GM23338 (cell line): ENCODE data around the gene LOXL4. TPM values are rescaled to one million over a fixed set of nuclear protein-coding genes. Genes with fewer than 3 reads are reported as not detected.

ENCODE experiments used
- ATAC-seq: fragments of 200-7000 bp; cut with Tn5 transposase; 3 replicates; pipeline ENCODE4 v1.9.1; 2020
- DNase-seq: peaks from one replicate; pipeline ENCODE4 v3.0.0-alpha.2; 2015; ENCODE audit warnings: low spot score
- H2AFZ ChIP-seq: fragments of 200-600 bp; sonication (generic); 2 replicates; pipeline ENCODE4 v1.8.0; 2016; ENCODE audit warnings: antibody characterized with exemption, mild to moderate bottlenecking, moderate library complexity
- H3F3A ChIP-seq: fragments of 200-600 bp; sonication (generic); replicated peaks from 2 replicates; pipeline ENCODE4 v1.8.0; 2017; ENCODE audit warnings: antibody characterized with exemption, mixed run types, low read depth
- H3K27ac ChIP-seq: fragments of 200-600 bp; sonication (generic); 2 replicates; pipeline ENCODE4 v1.6.1; 2016; ENCODE audit warnings: low read depth
- H3K27me3 ChIP-seq: fragments of 200-600 bp; sonication (generic); 2 replicates; pipeline ENCODE4 v1.8.0; 2016; ENCODE audit warnings: mild to moderate bottlenecking, mixed run types, moderate library complexity; ENCODE audit not compliant: insufficient read depth
- H3K36me3 ChIP-seq: fragments of 200-600 bp; sonication (generic); 2 replicates; pipeline ENCODE4 v1.8.0; 2016; ENCODE audit warnings: mild to moderate bottlenecking; ENCODE audit not compliant: insufficient read depth
- H3K4me1 ChIP-seq: fragments of 200-600 bp; sonication (generic); 2 replicates; pipeline ENCODE4 v1.8.0; 2016; ENCODE audit warnings: mild to moderate bottlenecking, moderate library complexity; ENCODE audit not compliant: insufficient read depth
- H3K4me2 ChIP-seq: fragments of 200-600 bp; sonication (generic); 2 replicates; pipeline ENCODE4 v1.7.1; 2017; ENCODE audit warnings: mixed run types
- H3K4me3 ChIP-seq: fragments of 200-600 bp; sonication (generic); 2 replicates; pipeline ENCODE4 v1.6.1; 2016; ENCODE audit warnings: mixed run types
- H3K79me2 ChIP-seq: fragments of 200-600 bp; sonication (generic); replicated peaks from 2 replicates; pipeline ENCODE4 v1.8.0; 2017; ENCODE audit warnings: mild to moderate bottlenecking; ENCODE audit not compliant: insufficient read depth
- H3K9me2 ChIP-seq: fragments of 200-600 bp; sonication (generic); 2 replicates; pipeline ENCODE4 v1.8.0; 2017; ENCODE audit not compliant: insufficient read depth
- H4K20me1 ChIP-seq: fragments of 200-600 bp; sonication (generic); replicated peaks from 2 replicates; pipeline ENCODE4 v1.8.0; 2017; ENCODE audit warnings: mild to moderate bottlenecking; ENCODE audit not compliant: insufficient read depth
- H3K27ac Mint-ChIP-seq: 2 replicates; pipeline ENCODE4 v1.8.0; 2020; ENCODE audit warnings: inconsistent platforms, mild to moderate bottlenecking, moderate library complexity, mixed read lengths
- H3K27me3 Mint-ChIP-seq: 3 replicates; pipeline ENCODE4 v1.8.0; 2022; ENCODE audit warnings: low read depth, mild to moderate bottlenecking, moderate library complexity, mixed read lengths, inconsistent platforms; ENCODE audit not compliant: insufficient read depth, poor library complexity
- H3K36me3 Mint-ChIP-seq: 3 replicates; pipeline ENCODE4 v1.8.0; 2021; ENCODE audit warnings: low read depth, mild to moderate bottlenecking, inconsistent platforms, moderate library complexity, mixed read lengths
- H3K4me1 Mint-ChIP-seq: 3 replicates; pipeline ENCODE4 v1.8.0; 2020; ENCODE audit warnings: mild to moderate bottlenecking, inconsistent platforms, mixed read lengths
- H3K4me3 Mint-ChIP-seq: 3 replicates; pipeline ENCODE4 v1.8.0; 2021; ENCODE audit warnings: moderate library complexity, mild to moderate bottlenecking, inconsistent platforms, mixed read lengths
- H3K9me3 Mint-ChIP-seq: 3 replicates; pipeline ENCODE4 v1.8.0; 2020; ENCODE audit warnings: moderate library complexity, mild to moderate bottlenecking, inconsistent platforms, mixed read lengths
- CREB1 ChIP-seq: fragments of 250-450 bp; sonication (Bioruptor Pico); IDR thresholded peaks from 2 replicates; pipeline ENCODE4 v1.5.0; 2020; ENCODE audit warnings: low read depth, mild to moderate bottlenecking, moderate library complexity
- CTCF ChIP-seq, 2 experiments: fragments of 200-600 bp in 1 of 2; sonication (generic) in 1 of 2; conservative IDR thresholded peaks; 2 replicates each; pipeline versions ENCODE4 v1.5.1 to v1.6.1; 2016 to 2017; ENCODE audit warnings: antibody characterized with exemption in 2 of 2, low read depth in 2 of 2, mild to moderate bottlenecking in 2 of 2, moderate library complexity in 1 of 2
- ETS1 ChIP-seq: IDR thresholded peaks from 2 replicates; pipeline ENCODE4 v1.6.1; 2016; ENCODE audit warnings: antibody characterized with exemption
- EZH2 ChIP-seq: fragments of 200-600 bp; sonication (generic); IDR thresholded peaks from one replicate; pipeline ENCODE4 v1.8.0; 2017; ENCODE audit warnings: antibody characterized with exemption, mild to moderate bottlenecking, low read depth; ENCODE audit not compliant: unreplicated experiment
- EZH2phosphoT487 ChIP-seq: fragments of 200-600 bp; sonication (generic); IDR thresholded peaks from one replicate; pipeline ENCODE4 v1.8.1; 2018; ENCODE audit warnings: antibody characterized with exemption; ENCODE audit not compliant: unreplicated experiment
- JUNB ChIP-seq: IDR thresholded peaks from one replicate; pipeline ENCODE4 v1.6.1; 2016; ENCODE audit warnings: antibody characterized with exemption; ENCODE audit not compliant: unreplicated experiment
- NANOG ChIP-seq: IDR thresholded peaks from 2 replicates; pipeline ENCODE4 v1.6.1; 2016; ENCODE audit warnings: antibody characterized with exemption, borderline replicate concordance
- POLR2AphosphoS5 ChIP-seq: IDR thresholded peaks from 2 replicates; pipeline ENCODE4 v1.6.1; 2016; ENCODE audit warnings: antibody characterized with exemption, low read depth
- REST ChIP-seq: IDR thresholded peaks from one replicate; pipeline ENCODE4 v1.6.1; 2018; ENCODE audit warnings: antibody characterized with exemption; ENCODE audit not compliant: unreplicated experiment
- STAT1 ChIP-seq: IDR thresholded peaks from one replicate; pipeline ENCODE4 v1.6.1; 2016; ENCODE audit warnings: antibody characterized with exemption; ENCODE audit not compliant: unreplicated experiment
- ZNF114 ChIP-seq: fragments of 250-450 bp; sonication (Bioruptor Pico); IDR thresholded peaks from 2 replicates; pipeline ENCODE4 v1.5.0; 2020; ENCODE audit warnings: mild to moderate bottlenecking, moderate library complexity
- ZNF331 ChIP-seq: fragments of 250-450 bp; sonication (Bioruptor Pico); IDR thresholded peaks from 2 replicates; pipeline ENCODE4 v1.5.0; 2020; ENCODE audit warnings: low read depth, mild to moderate bottlenecking, moderate library complexity
- polyA plus RNA-seq: library from polyadenylated mRNA; unstranded; fragments of >200 nt; fragmentation: Nextera tagmentation; extraction: Ambion mirVana; gene quantifications from 2 replicates; pipeline ENCODE4 v1.2.1, GENCODE V29; 2016
- total RNA-seq: library from RNA; depleted of rRNA; stranded (reverse); fragments of >200 nt; shearing (Covaris generic); gene quantifications from 2 replicates; pipeline ENCODE4 v1.2.3, GENCODE V29; 2014
- TF ChIP-seq, protein P1 (sequence below): fragments of 250-450 bp; sonication (Bioruptor Pico); IDR thresholded peaks from 2 replicates; pipeline ENCODE4 v1.5.0; 2020; ENCODE audit warnings: mild to moderate bottlenecking, moderate library complexity

The LOXL4 gene
- total and polyA plus RNA-seq, 2 experiments from 2014 or later, result 0.21 to 0.38 TPM

DNA sequence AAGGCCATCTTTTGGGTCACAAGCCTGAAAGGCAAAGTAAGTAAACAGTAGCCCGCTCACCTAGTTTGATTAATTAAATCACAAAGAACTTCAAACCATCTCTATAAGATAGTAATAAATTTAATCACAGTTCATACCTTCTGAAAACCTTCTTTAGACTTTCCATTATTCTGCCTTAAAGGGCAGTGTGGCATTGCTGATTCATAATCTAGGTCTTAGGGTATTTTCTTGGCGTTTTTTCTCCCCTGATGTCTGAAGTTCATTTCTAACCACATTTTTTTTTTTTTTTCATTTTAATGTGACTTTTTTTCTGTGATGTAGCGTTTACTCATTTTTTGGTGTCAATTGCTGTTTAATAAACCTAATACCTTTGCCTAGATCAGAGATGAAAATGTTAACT lies 27.5 kb downstream of the LOXL4 start:
- Histone ChIP-seq H2AFZ (no peak overlapping the region), H3K27ac (no peak overlapping the region), H3K4me2 (no peak overlapping the region), H3K27me3 (no peaks in the 10 kb centered on the region), H3K79me2 (no peaks in the 10 kb centered on the region), H3K4me1 (no peaks in the 10 kb centered on the region), H3F3A (no peaks in the 10 kb centered on the region), H3K36me3 (peaks cover 8% of the 10 kb centered on the region), H3K4me3 (no peak overlapping the region), H4K20me1 (peaks cover 4% of the 10 kb centered on the region; the same call in 1 of the 2 replicates), H3K9me2 (no peaks in the 10 kb centered on the region)
- Mint-ChIP-seq H3K36me3 (peaks cover 13% of the 10 kb centered on the region), H3K4me3 (no peak overlapping the region), H3K4me1 (no peaks in the 10 kb centered on the region), H3K27ac (no peak overlapping the region), H3K27me3 (no peaks in the 10 kb centered on the region), H3K9me3 (no peaks in the 10 kb centered on the region)
- no peak for ATAC-seq
- no peak for DNase-seq
- TF ChIP-seq ZNF331, result no peak
- no peak for TF ChIP-seq ZNF114 (CRISPR knock-in tag)
- TF ChIP-seq STAT1, result no peak
- TF ChIP-seq EZH2, result no peak
- TF ChIP-seq JUNB, result no peak
- no peak for TF ChIP-seq CREB1 (CRISPR knock-in tag)
- no peak for TF ChIP-seq POLR2AphosphoS5
- TF ChIP-seq EZH2phosphoT487, result no peak
- no peak for TF ChIP-seq ETS1
- TF ChIP-seq REST, result no peak
- no peak for TF ChIP-seq NANOG
- TF ChIP-seq CTCF (conservative IDR thresholded peaks at IDR 0.05; ENCODE audit: low read depth in 2 of 2), result no peak
- TF ChIP-seq, protein P1, sequence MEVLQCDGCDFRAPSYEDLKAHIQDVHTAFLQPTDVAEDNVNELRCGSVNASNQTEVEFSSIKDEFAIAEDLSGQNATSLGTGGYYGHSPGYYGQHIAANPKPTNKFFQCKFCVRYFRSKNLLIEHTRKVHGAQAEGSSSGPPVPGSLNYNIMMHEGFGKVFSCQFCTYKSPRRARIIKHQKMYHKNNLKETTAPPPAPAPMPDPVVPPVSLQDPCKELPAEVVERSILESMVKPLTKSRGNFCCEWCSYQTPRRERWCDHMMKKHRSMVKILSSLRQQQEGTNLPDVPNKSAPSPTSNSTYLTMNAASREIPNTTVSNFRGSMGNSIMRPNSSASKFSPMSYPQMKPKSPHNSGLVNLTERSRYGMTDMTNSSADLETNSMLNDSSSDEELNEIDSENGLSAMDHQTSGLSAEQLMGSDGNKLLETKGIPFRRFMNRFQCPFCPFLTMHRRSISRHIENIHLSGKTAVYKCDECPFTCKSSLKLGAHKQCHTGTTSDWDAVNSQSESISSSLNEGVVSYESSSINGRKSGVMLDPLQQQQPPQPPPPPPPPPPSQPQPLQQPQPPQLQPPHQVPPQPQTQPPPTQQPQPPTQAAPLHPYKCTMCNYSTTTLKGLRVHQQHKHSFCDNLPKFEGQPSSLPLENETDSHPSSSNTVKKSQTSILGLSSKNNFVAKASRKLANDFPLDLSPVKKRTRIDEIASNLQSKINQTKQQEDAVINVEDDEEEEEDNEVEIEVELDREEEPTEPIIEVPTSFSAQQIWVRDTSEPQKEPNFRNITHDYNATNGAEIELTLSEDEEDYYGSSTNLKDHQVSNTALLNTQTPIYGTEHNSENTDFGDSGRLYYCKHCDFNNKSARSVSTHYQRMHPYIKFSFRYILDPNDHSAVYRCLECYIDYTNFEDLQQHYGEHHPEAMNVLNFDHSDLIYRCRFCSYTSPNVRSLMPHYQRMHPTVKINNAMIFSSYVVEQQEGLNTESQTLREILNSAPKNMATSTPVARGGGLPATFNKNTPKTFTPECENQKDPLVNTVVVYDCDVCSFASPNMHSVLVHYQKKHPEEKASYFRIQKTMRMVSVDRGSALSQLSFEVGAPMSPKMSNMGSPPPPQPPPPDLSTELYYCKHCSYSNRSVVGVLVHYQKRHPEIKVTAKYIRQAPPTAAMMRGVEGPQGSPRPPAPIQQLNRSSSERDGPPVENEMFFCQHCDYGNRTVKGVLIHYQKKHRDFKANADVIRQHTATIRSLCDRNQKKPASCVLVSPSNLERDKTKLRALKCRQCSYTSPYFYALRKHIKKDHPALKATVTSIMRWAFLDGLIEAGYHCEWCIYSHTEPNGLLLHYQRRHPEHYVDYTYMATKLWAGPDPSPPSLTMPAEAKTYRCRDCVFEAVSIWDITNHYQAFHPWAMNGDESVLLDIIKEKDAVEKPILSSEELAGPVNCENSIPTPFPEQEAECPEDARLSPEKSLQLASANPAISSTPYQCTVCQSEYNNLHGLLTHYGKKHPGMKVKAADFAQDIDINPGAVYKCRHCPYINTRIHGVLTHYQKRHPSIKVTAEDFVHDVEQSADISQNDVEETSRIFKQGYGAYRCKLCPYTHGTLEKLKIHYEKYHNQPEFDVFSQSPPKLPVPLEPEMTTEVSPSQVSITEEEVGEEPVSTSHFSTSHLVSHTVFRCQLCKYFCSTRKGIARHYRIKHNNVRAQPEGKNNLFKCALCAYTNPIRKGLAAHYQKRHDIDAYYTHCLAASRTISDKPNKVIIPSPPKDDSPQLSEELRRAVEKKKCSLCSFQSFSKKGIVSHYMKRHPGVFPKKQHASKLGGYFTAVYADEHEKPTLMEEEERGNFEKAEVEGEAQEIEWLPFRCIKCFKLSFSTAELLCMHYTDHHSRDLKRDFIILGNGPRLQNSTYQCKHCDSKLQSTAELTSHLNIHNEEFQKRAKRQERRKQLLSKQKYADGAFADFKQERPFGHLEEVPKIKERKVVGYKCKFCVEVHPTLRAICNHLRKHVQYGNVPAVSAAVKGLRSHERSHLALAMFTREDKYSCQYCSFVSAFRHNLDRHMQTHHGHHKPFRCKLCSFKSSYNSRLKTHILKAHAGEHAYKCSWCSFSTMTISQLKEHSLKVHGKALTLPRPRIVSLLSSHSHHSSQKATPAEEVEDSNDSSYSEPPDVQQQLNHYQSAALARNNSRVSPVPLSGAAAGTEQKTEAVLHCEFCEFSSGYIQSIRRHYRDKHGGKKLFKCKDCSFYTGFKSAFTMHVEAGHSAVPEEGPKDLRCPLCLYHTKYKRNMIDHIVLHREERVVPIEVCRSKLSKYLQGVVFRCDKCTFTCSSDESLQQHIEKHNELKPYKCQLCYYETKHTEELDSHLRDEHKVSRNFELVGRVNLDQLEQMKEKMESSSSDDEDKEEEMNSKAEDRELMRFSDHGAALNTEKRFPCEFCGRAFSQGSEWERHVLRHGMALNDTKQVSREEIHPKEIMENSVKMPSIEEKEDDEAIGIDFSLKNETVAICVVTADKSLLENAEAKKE (CRISPR knock-in tag), result no peak
